Ramos (cell line): ENCODE measurements around the gene C17orf107.

Experiments
- in situ Hi-C: fragments of 300-500 bp; cut with MboI; formaldehyde crosslinking; loops from one replicate; pipeline ENCODE4 v1.14.3; 2022; ENCODE audit warnings: low sequenced_read_pairs; ENCODE audit not compliant: unreplicated experiment

The C17orf107 gene

DNA sequence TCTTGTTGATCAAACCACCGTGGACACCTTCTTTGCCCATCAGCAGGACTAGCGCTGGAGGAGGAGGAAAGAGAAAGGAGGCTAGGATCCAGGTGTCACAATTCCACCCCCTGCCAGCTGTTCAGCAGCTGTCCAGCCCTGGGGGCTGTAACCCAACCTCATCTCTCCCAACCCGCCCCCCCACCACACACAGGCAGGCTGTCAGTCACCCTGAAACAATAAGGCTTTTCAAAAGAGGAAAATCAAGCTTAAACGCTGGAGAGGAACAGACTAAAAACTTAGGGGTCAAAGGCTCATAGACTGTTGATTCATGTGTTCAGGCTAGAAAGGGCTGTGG lies 46.6 kb downstream of the C17orf107 start:
- in situ Hi-C loops: no loop called here

- in situ Hi-C loops: no loop called here
Observed at GRCh38 chr17:4946312-4946976, 47.1 kb downstream of the C17orf107 start.

DNA sequence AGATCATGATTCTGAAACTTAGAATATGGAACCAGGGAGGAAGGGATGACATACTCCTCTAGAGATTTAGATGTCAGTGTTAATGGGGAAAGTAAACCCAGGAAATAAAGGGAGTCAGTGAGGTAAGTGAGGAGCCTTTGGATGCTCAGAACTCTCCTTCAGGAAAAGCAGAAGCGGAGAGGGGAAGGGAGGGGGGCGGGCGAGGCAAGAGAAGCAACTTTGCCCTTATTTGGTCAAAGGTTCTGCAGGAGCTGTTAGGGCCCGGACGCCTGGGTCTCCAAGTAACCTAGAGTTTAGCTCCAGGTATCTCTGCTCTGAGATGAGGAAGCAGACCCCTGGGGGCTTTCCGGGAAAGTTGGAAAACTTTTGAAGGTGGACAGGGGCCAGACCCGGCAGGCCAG lies 47.7 kb downstream of the C17orf107 start:
- in situ Hi-C loops: no loop called here

GRCh38 chr17:4947411-4948165 lies 48.3 kb downstream of the C17orf107 start:
- in situ Hi-C loops: no loop called here

- in situ Hi-C loops: no loop called here
Observed at GRCh38 chr17:4948166-4948930, 49.0 kb downstream of the C17orf107 start, which contains the start of gene PFN1. PFN1 (minus strand) TSS chr17:4948530; CDS start chr17:4948394, 136 bp downstream.

- in situ Hi-C loops: no loop called here
Observed at GRCh38 chr17:4948931-4949320, 49.6 kb downstream of the C17orf107 start.

DNA sequence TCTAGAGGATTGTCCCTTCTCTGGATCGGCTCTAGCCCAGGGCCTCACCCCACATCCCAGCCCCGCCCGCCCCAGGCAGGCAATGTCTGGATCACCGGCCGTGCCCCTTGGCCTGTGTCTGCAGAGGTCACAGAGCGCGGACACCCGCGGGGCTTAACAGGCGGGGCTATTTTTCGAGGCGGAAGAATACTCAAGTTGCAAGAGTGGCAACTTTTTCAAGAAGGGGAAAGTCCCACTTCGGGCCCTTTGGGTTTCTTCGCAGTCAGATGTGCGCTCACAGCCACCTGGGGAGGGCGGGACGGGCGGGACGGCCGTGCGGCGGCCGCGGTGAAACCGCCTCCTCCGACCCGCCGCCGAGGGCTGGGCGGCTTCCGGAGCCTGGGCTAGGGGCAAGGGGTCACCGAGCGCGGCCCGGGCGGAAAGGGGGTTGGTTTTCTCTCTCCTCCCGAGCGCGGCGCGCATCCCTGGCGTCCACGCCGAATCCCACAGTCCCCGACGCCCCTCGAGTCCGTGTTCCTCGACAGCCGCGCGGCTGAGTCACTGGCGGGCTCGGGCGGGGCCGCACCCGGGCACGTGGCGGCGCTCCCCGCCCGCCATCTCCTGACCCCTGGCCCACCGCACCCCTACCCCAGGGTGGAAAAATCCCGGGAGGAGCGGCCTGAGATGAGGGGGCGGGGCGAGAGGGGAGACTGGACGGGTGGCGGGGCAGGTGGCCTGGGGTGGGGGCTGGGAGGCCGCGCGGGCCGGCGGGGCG lies 50.2 kb downstream of the C17orf107 start:
- in situ Hi-C loops: no loop called here

- in situ Hi-C loops: no loop called here
Observed at GRCh38 chr17:4950075-4950745, 50.9 kb downstream of the C17orf107 start.

DNA sequence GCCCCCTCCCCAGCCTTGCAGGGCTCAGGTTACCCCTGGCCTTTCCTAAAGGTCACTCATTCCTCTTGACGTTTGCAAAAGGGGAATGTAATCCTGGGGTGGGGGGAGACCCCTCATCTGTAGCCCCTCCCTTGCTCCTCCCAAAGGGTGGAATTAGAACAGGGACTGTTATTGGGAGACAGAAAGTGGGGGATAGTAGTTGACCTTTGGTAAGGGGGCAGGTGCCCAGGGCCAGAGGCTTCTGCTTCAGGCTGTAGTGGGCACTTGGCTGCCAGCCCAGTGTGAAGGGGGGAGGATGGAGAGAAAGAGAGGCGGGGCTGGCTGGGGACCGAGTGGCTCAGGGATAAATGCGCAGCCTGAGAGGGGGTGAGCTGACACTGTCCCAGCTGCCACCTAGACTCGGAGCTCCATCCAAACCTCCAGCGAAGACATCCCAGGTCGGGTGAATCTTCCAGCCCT lies 51.4 kb downstream of the C17orf107 start, which contains the start of gene ENO3:
ENO3 (plus strand) TSS at position 374 of the 459 bp plus-strand sequence. CDS start 711 bp downstream, outside the sequence.
- in situ Hi-C loops: no loop called here

DNA sequence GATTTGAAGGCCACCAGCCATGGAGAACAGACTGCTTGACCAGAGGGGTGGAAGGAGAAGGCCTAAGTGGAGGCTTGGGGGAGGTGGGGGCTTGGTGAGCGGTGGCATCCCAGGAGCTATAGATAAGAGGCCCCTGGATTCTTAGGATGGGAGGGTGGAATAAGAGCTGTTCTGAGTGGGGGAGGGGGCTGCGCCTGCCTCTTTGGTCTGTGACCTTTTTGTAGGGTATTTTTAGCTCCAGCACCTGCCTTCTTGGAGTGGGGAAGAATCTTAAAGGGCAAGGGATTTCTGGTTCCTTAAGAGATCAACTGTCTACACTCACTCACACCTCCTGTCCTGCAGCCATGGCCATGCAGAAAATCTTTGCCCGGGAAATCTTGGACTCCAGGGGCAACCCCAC lies 52.1 kb downstream of the C17orf107 start:
- in situ Hi-C loops: no loop called here
